ENCODE data around the gene TCTN2. TPM values are rescaled to one million over a fixed set of nuclear protein-coding genes. Genes with fewer than 3 reads are reported as not detected.

TCTN2 gene
- total and polyA plus RNA-seq, 2 donors (not counting 1 experiment from before 2014, with no cell fraction given), result 8.5 to 22.8 TPM

- DNase-seq (no peak), ATAC-seq (ENCODE audit: low read depth) (no peak)
- Mint-ChIP-seq H3K27ac (no peak overlapping the region), H3K4me3 (no peak overlapping the region), H3K4me1 (peaks cover 35% of the 10 kb centered on the region), H3K27me3 (no peaks in the 10 kb centered on the region), H3K9me3 (ENCODE audit: insufficient read depth) (no peaks in the 10 kb centered on the region)
- ChIA-PET POLR2A (no interaction called here), CTCF (no interaction called here)
- H3K4me3 ChIP-seq (ENCODE audit: control extremely low read depth in 1 of 5, extremely low read depth in 1 of 5, insufficient read depth in 1 of 5, low read depth in 2 of 5, low read length in 4 of 5), result no peak overlapping the region
- H3K36me3 ChIP-seq (replicated peaks in 1 of 2; ENCODE audit: control extremely low read depth in 1 of 2, control insufficient read depth in 1 of 2, extremely low read depth in 1 of 2, insufficient read depth in 2 of 2, low read length in 1 of 2), result peaks cover 2 to 6% of the 10 kb centered on the region in 2 experiments
- no peak overlapping the region for H3K4me2 ChIP-seq (replicated peaks; ENCODE audit: low read depth, low read length, poor library complexity, severe bottlenecking)
- H2AFZ ChIP-seq (ENCODE audit: insufficient read depth, low read depth, low read length, poor library complexity, severe bottlenecking), result no peak overlapping the region
- H3K79me2 ChIP-seq (ENCODE audit: control insufficient read depth, insufficient read depth, low read length), result peaks cover 61% of the 10 kb centered on the region
- H3K27me3 ChIP-seq (replicated peaks in 1 of 4; ENCODE audit: control extremely low read depth in 1 of 4, control insufficient read depth in 3 of 4, insufficient read depth in 4 of 4, low read length in 3 of 4), result no peaks in the 10 kb centered on the region
- no peaks in the 10 kb centered on the region for H3K9me3 ChIP-seq (ENCODE audit: control extremely low read depth in 1 of 3, control insufficient read depth in 2 of 3, insufficient read depth in 1 of 3, low read length in 2 of 3)
- peaks cover 11% of the 10 kb centered on the region for H4K20me1 ChIP-seq (ENCODE audit: control insufficient read depth, insufficient read depth, low read length, poor library complexity, severe bottlenecking)
- intact Hi-C loops (cut with micrococcal nuclease), result no loop called here
- H3K9ac ChIP-seq (ENCODE audit: low read length), result no peak overlapping the region
- TF ChIP-seq, protein P1, sequence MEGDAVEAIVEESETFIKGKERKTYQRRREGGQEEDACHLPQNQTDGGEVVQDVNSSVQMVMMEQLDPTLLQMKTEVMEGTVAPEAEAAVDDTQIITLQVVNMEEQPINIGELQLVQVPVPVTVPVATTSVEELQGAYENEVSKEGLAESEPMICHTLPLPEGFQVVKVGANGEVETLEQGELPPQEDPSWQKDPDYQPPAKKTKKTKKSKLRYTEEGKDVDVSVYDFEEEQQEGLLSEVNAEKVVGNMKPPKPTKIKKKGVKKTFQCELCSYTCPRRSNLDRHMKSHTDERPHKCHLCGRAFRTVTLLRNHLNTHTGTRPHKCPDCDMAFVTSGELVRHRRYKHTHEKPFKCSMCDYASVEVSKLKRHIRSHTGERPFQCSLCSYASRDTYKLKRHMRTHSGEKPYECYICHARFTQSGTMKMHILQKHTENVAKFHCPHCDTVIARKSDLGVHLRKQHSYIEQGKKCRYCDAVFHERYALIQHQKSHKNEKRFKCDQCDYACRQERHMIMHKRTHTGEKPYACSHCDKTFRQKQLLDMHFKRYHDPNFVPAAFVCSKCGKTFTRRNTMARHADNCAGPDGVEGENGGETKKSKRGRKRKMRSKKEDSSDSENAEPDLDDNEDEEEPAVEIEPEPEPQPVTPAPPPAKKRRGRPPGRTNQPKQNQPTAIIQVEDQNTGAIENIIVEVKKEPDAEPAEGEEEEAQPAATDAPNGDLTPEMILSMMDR (IDR thresholded peaks at IDR 0.05), result no peak
- TF ChIP-seq EZH2 (IDR thresholded peaks at IDR 0.05; ENCODE audit: borderline replicate concordance, insufficient read depth, low read depth, low read length, poor library complexity, severe bottlenecking), result no peak
- peaks cover 23 to 24% of the 10 kb centered on the region in 2 donors for H3K4me1 ChIP-seq (ENCODE audit: control insufficient read depth in 2 of 2, insufficient read depth in 2 of 2, low read length in 2 of 2)
- peak overlapping the region in 1 of 2 donors; percentile 58 for H3K27ac ChIP-seq (ENCODE audit: low read length in 2 of 2)
- no CpG with 5 or more reads among the region's 2 CpGs for WGBS (ENCODE audit: insufficient coverage)
Observed at GRCh38 chr12:123715195-123715594, 44.3 kb downstream of the TCTN2 start.

DNA sequence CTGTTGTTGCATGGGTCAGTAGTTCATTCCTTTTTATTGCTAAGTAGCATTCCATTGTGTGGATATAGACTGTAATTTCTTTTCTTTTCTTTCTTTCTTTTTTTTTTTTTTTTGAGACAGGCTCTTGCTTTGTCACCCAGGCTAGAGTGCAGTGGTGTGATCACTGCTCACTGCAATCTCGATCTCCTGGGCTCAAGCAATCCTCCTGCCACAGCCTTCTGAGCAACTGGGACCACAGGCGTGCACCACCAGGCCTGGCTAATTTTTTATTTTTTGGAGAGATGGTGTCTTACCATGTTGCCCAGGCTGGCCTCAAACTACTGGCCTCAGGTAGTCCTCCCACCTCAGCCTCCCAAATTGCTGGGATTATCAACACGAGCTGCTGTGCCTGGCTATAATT lies 46.4 kb downstream of the TCTN2 start:
- Histone ChIP-seq H2AFZ (ENCODE audit: insufficient read depth, low read depth, low read length, poor library complexity, severe bottlenecking) (no peak overlapping the region), H3K4me2 (replicated peaks; ENCODE audit: low read depth, low read length, poor library complexity, severe bottlenecking) (no peak overlapping the region), H3K9me3 (ENCODE audit: control extremely low read depth in 1 of 3, control insufficient read depth in 2 of 3, insufficient read depth in 1 of 3, low read length in 2 of 3) (no peaks in the 10 kb centered on the region), H3K9ac (ENCODE audit: low read length) (no peak overlapping the region), H3K27me3 (replicated peaks in 1 of 4; ENCODE audit: control extremely low read depth in 1 of 4, control insufficient read depth in 3 of 4, insufficient read depth in 4 of 4, low read length in 3 of 4) (no peaks in the 10 kb centered on the region), H3K4me1 (ENCODE audit: control insufficient read depth in 2 of 2, insufficient read depth in 2 of 2, low read length in 2 of 2) (peaks cover 17 to 18% of the 10 kb centered on the region in 2 donors), H4K20me1 (ENCODE audit: control insufficient read depth, insufficient read depth, low read length, poor library complexity, severe bottlenecking) (peaks cover 11% of the 10 kb centered on the region), H3K36me3 (replicated peaks in 1 of 2; ENCODE audit: control extremely low read depth in 1 of 2, control insufficient read depth in 1 of 2, extremely low read depth in 1 of 2, insufficient read depth in 2 of 2, low read length in 1 of 2) (peaks cover 2 to 19% of the 10 kb centered on the region in 2 experiments), H3K27ac (ENCODE audit: low read length in 2 of 2) (no peak overlapping the region), H3K79me2 (ENCODE audit: control insufficient read depth, insufficient read depth, low read length) (peaks cover 56% of the 10 kb centered on the region), H3K4me3 (ENCODE audit: control extremely low read depth in 1 of 5, extremely low read depth in 1 of 5, insufficient read depth in 1 of 5, low read depth in 2 of 5, low read length in 4 of 5) (no peak overlapping the region)
- Mint-ChIP-seq H3K27me3 (no peaks in the 10 kb centered on the region), H3K4me3 (no peak overlapping the region), H3K9me3 (ENCODE audit: insufficient read depth) (no peaks in the 10 kb centered on the region), H3K4me1 (peaks cover 30% of the 10 kb centered on the region), H3K27ac (no peak overlapping the region)
- CTCF ChIA-PET, result no interaction called here
- intact Hi-C loops (cut with micrococcal nuclease), result no loop called here
- ATAC-seq (ENCODE audit: low read depth) (no peak), DNase-seq (no peak)
- WGBS (ENCODE audit: insufficient coverage), result no CpG with 5 or more reads among the region's 3 CpGs
- POLR2A ChIA-PET, result interaction anchor here (0.7 kb wide), 1 partner anchor 265 kb away, joined by 7 read pairs; no protein-coding TSS in a partner anchor
- TF ChIP-seq, protein P1 (IDR thresholded peaks at IDR 0.05), result no peak
- TF ChIP-seq EZH2 (IDR thresholded peaks at IDR 0.05; ENCODE audit: borderline replicate concordance, insufficient read depth, low read depth, low read length, poor library complexity, severe bottlenecking), result no peak
